ENCODE results near the gene SULT4A1. TPM values are rescaled to one million over a fixed set of nuclear protein-coding genes. Genes with fewer than 3 reads are reported as not detected.

SULT4A1 gene
- polyA plus RNA-seq (2012; ENCODE audit: insufficient read length, low read depth): 6.0 TPM

- no peak for TF ChIP-seq POLR2AphosphoS5 (IDR thresholded peaks at IDR 0.05; ENCODE audit: low read depth, low read length)
- no peak for TF ChIP-seq REST (IDR thresholded peaks at IDR 0.05; ENCODE audit: insufficient read depth in 1 of 2, low read depth in 2 of 2, low read length in 2 of 2)
- no peak for TF ChIP-seq TAF1 (IDR thresholded peaks at IDR 0.05; ENCODE audit: borderline replicate concordance, insufficient read depth, low read length)
- no peak for TF ChIP-seq SIN3A (IDR thresholded peaks at IDR 0.05; ENCODE audit: borderline replicate concordance, insufficient read depth, low read length)
- TF ChIP-seq FOXP2 (optimal IDR thresholded peaks at IDR 0.05; ENCODE audit: borderline replicate concordance, extremely low read depth, extremely low read length, insufficient read depth): no peak
These were observed at the start of gene SULT4A1 for GRCh38 chr22:43862074-43862881. Gene SULT4A1, minus strand, starts transcription at chr22:43862513. Its CDS starts 131 bp downstream, at chr22:43862382.

GRCh38 chr22:43911351-43911750, 49.0 kb upstream of the SULT4A1 start:
- TF ChIP-seq REST (IDR thresholded peaks at IDR 0.05; ENCODE audit: insufficient read depth in 1 of 2, low read depth in 2 of 2, low read length in 2 of 2) (no peak), FOXP2 (optimal IDR thresholded peaks at IDR 0.05; ENCODE audit: borderline replicate concordance, extremely low read depth, extremely low read length, insufficient read depth) (no peak), POLR2AphosphoS5 (IDR thresholded peaks at IDR 0.05; ENCODE audit: low read depth, low read length) (no peak), TAF1 (IDR thresholded peaks at IDR 0.05; ENCODE audit: borderline replicate concordance, insufficient read depth, low read length) (no peak), SIN3A (IDR thresholded peaks at IDR 0.05; ENCODE audit: borderline replicate concordance, insufficient read depth, low read length) (no peak)

GRCh38 chr22:43910178-43910695, 47.9 kb upstream of the SULT4A1 start:
- TF ChIP-seq FOXP2 (optimal IDR thresholded peaks at IDR 0.05; ENCODE audit: borderline replicate concordance, extremely low read depth, extremely low read length, insufficient read depth) (no peak), REST (IDR thresholded peaks at IDR 0.05; ENCODE audit: insufficient read depth in 1 of 2, low read depth in 2 of 2, low read length in 2 of 2) (no peak), SIN3A (IDR thresholded peaks at IDR 0.05; ENCODE audit: borderline replicate concordance, insufficient read depth, low read length) (no peak), POLR2AphosphoS5 (IDR thresholded peaks at IDR 0.05; ENCODE audit: low read depth, low read length) (no peak), TAF1 (IDR thresholded peaks at IDR 0.05; ENCODE audit: borderline replicate concordance, insufficient read depth, low read length) (no peak)

- TF ChIP-seq SIN3A (IDR thresholded peaks at IDR 0.05; ENCODE audit: borderline replicate concordance, insufficient read depth, low read length): no peak
- no peak for TF ChIP-seq FOXP2 (optimal IDR thresholded peaks at IDR 0.05; ENCODE audit: borderline replicate concordance, extremely low read depth, extremely low read length, insufficient read depth)
- TF ChIP-seq POLR2AphosphoS5 (IDR thresholded peaks at IDR 0.05; ENCODE audit: low read depth, low read length): no peak
- no peak for TF ChIP-seq TAF1 (IDR thresholded peaks at IDR 0.05; ENCODE audit: borderline replicate concordance, insufficient read depth, low read length)
- no peak for TF ChIP-seq REST (IDR thresholded peaks at IDR 0.05; ENCODE audit: insufficient read depth in 1 of 2, low read depth in 2 of 2, low read length in 2 of 2)
These were observed 47.4 kb upstream of the SULT4A1 start for GRCh38 chr22:43909708-43910107.

Data from PFSK-1 (cell line).